Nephron progenitor cell (in vitro differentiated cells): ENCODE data around the gene CISD2.

Experiments used
- DNase-seq: peaks from one replicate; pipeline ENCODE4 v3.0.0; 2021
- H3K27ac Mint-ChIP-seq: 2 replicates; pipeline ENCODE4 v1.8.0; 2021; ENCODE audit warnings: mild to moderate bottlenecking, moderate library complexity, mixed read lengths
- H3K27me3 Mint-ChIP-seq: 2 replicates; pipeline ENCODE4 v1.8.0; 2021; ENCODE audit warnings: mild to moderate bottlenecking, low read depth, mixed read lengths; ENCODE audit not compliant: poor library complexity
- H3K36me3 Mint-ChIP-seq: 2 replicates; pipeline ENCODE4 v1.8.0; 2021; ENCODE audit warnings: low read depth, mixed read lengths
- H3K4me1 Mint-ChIP-seq: 2 replicates; pipeline ENCODE4 v1.8.0; 2021; ENCODE audit warnings: mixed read lengths
- H3K4me3 Mint-ChIP-seq: 2 replicates; pipeline ENCODE4 v1.8.0; 2021; ENCODE audit warnings: mild to moderate bottlenecking, moderate library complexity, mixed read lengths
- H3K9me3 Mint-ChIP-seq: 2 replicates; pipeline ENCODE4 v1.8.0; 2021; ENCODE audit warnings: mild to moderate bottlenecking, moderate library complexity, mixed read lengths
- TF ChIP-seq, protein P1 (sequence below): fragments of 200-600 bp; sonication (generic); IDR thresholded peaks from 2 replicates; pipeline ENCODE4 v1.5.0; 2021; ENCODE audit warnings: antibody characterized with exemption

Gene CISD2

DNA sequence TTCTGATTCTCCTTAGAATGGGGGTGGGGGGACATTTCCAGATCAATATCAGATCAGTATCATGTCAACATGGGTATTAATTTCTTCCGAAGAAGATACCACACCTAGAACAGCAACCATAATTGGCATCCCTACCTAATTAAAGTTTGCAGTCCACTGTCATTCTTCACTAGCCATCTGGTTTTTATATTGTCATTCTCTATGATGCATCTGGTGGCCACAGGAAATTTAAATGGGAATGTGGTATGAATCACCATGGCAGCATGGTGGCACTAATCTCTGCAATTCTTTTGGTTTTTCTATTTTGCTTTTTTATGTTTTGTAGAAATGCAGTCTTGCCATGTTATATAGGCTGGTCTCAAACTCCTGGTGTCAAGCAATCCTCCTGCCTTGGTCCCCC lies 24.9 kb upstream of the CISD2 start:
- Mint-ChIP-seq H3K4me1 (no peaks in the 10 kb centered on the region), H3K9me3 (no peaks in the 10 kb centered on the region), H3K27ac (no peak overlapping the region), H3K27me3 (no peaks in the 10 kb centered on the region), H3K4me3 (no peak overlapping the region), H3K36me3 (peaks cover 12% of the 10 kb centered on the region)
- no peak for DNase-seq
- TF ChIP-seq, protein P1, sequence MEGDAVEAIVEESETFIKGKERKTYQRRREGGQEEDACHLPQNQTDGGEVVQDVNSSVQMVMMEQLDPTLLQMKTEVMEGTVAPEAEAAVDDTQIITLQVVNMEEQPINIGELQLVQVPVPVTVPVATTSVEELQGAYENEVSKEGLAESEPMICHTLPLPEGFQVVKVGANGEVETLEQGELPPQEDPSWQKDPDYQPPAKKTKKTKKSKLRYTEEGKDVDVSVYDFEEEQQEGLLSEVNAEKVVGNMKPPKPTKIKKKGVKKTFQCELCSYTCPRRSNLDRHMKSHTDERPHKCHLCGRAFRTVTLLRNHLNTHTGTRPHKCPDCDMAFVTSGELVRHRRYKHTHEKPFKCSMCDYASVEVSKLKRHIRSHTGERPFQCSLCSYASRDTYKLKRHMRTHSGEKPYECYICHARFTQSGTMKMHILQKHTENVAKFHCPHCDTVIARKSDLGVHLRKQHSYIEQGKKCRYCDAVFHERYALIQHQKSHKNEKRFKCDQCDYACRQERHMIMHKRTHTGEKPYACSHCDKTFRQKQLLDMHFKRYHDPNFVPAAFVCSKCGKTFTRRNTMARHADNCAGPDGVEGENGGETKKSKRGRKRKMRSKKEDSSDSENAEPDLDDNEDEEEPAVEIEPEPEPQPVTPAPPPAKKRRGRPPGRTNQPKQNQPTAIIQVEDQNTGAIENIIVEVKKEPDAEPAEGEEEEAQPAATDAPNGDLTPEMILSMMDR = no peak

DNA sequence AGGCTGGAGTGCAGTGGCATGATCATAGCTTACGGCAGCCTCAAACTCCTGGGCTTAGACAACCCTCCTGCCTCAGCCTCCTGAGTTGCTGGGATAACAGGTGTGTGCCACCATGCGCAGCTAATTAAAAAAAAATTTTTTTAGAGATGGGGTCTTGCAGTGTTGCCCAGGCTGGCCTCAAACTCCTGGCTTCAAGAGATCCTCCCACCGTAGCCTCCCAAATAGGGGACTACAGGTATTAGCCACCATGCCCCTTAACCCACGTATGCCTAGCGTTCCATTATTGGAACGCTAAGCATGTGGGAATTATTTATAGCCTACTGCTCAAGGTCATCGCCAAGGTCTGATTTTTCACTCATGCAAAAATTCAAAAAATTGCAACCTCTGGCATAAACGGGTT lies 21.1 kb upstream of the CISD2 start:
- Mint-ChIP-seq H3K27me3 (no peaks in the 10 kb centered on the region), H3K36me3 (peaks cover 12% of the 10 kb centered on the region), H3K4me1 (no peaks in the 10 kb centered on the region), H3K9me3 (no peaks in the 10 kb centered on the region), H3K27ac (no peak overlapping the region), H3K4me3 (no peak overlapping the region)
- DNase-seq = no peak
- TF ChIP-seq, protein P1 = no peak

- TF ChIP-seq, protein P1 = no peak
Measured at GRCh38 chr4:102849579-102850104, 19.1 kb upstream of the CISD2 start.

DNA sequence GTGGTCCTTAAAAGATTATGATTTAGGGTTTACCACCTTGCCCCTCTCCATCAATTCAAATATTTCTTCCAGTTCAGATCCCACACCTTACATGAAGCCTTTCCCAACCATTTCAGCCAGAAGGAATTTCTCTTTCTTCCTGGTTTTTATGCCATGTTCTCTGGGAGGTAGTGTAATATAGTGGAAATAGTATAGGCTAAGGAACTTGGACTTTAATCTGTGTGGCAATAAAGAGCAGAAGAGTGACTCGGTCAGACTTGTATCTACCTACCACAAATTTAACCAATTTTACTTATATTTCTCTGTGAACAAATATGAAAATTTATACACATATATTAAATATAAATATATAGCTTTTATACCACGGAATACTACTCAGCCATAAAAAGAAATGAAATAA lies 18.4 kb upstream of the CISD2 start:
- TF ChIP-seq, protein P1 = no peak
- Mint-ChIP-seq H3K27me3 (no peaks in the 10 kb centered on the region), H3K36me3 (peaks cover 12% of the 10 kb centered on the region), H3K27ac (no peak overlapping the region), H3K9me3 (peaks cover 3% of the 10 kb centered on the region), H3K4me3 (no peak overlapping the region), H3K4me1 (no peaks in the 10 kb centered on the region)
- DNase-seq = no peak

More at GRCh38 chr4:102849579-102850104, 19.1 kb upstream of the CISD2 start:
- H3K36me3 Mint-ChIP-seq = peaks cover 12% of the 10 kb centered on the region
- H3K27me3 Mint-ChIP-seq = no peaks in the 10 kb centered on the region
- H3K4me1 Mint-ChIP-seq = no peaks in the 10 kb centered on the region
- no peak overlapping the region for H3K27ac Mint-ChIP-seq
- peaks cover 3% of the 10 kb centered on the region for H3K9me3 Mint-ChIP-seq
- no peak for DNase-seq
- no peak overlapping the region for H3K4me3 Mint-ChIP-seq

GRCh38 chr4:102858828-102859464 lies 9.8 kb upstream of the CISD2 start:
- Mint-ChIP-seq H3K4me1 (no peaks in the 10 kb centered on the region), H3K36me3 (peaks cover 55% of the 10 kb centered on the region), H3K4me3 (no peak overlapping the region), H3K9me3 (peaks cover 53% of the 10 kb centered on the region), H3K27me3 (peaks cover 3% of the 10 kb centered on the region), H3K27ac (no peak overlapping the region)
- TF ChIP-seq, protein P1 = no peak
- DNase-seq = no peak
